ENCODE results near the gene ZNF385A. TPM values are rescaled to one million over a fixed set of nuclear protein-coding genes. Genes with fewer than 3 reads are reported as not detected.

ZNF385A gene
- total and polyA plus RNA-seq, 9 of the 15 experiments (the other 6 are each of a cell fraction or from before 2014, with no cell fraction given): 1.0 to 111 (median 7.7) TPM

DNA sequence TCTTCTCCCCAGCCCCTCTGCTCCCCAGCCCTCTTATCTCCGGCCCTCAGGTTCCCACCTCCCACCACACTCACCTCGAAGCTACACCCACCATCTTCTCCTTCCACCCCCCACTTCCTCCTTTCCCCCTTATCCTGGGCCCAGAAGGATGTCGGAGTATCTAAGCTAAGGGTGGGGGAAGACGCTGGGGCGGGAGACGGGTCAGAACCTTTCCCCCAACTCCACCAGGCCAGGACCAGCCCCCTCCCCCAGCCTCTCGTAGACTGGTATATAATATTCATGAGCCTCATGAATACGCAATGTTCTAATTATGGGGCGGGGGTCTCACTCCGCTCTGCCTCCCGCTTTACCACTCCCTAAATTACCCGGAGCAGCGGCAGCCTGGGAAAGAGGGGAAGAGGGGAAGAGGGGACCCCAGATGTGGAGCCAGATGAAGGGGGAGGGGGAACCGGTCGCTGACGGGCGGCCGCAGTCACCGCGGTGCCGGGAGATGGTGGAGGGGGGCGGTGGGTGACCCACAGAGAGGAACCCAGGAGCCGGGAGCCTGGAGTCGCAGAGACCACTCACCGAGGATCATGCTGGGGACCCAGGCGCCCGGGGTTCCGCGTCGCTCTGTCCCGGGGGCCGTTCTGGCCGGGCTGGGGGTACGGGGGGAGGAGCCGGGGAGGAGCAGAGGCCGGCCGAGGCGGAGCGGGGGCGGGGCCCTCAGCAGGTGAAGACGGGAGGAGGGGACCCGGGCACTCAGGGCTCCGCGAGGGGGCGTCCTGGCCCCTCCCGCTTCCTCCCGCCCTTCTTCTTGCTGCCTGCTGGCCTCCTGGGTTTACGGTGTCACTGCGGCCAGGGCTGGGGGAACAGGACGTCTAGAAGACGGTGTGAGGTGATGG, 6.4 kb upstream of the ZNF385A start (continued):
- TF ChIP-seq ETV5 (CRISPR knock-in tag; IDR thresholded peaks at IDR 0.05; ENCODE audit: low read depth) (no peak), TAL1 (IDR thresholded peaks at IDR 0.05) (peak; percentile 59), CBFA2T2 (conservative IDR thresholded peaks at IDR 0.05) (peak; percentile 82), CBX8 (IDR thresholded peaks at IDR 0.05; ENCODE audit: borderline replicate concordance, extremely low read depth, low read depth, low read length, poor library complexity, severe bottlenecking) (no peak), ZNF311 (CRISPR knock-in tag; IDR thresholded peaks at IDR 0.05) (no peak), HLTF (IDR thresholded peaks at IDR 0.05) (no peak), ETV6 (IDR thresholded peaks at IDR 0.05; ENCODE audit: borderline replicate concordance in 1 of 2, low read depth in 2 of 2, low read length in 1 of 2) (peak in 1 of 2 experiments; percentile 39; a peak in 1 of 4 replicates), ETV6 (CRISPR knock-in tag; IDR thresholded peaks at IDR 0.05; ENCODE audit: borderline replicate concordance) (no peak), ZNF232 (CRISPR knock-in tag; IDR thresholded peaks at IDR 0.05) (no peak), FOXK2 (conservative IDR thresholded peaks at IDR 0.05 in 1 of 2, IDR thresholded peaks at IDR 0.05 in 1 of 2; ENCODE audit: low read depth in 2 of 2) (no peak)
- TF ChIP-seq, protein P1, sequence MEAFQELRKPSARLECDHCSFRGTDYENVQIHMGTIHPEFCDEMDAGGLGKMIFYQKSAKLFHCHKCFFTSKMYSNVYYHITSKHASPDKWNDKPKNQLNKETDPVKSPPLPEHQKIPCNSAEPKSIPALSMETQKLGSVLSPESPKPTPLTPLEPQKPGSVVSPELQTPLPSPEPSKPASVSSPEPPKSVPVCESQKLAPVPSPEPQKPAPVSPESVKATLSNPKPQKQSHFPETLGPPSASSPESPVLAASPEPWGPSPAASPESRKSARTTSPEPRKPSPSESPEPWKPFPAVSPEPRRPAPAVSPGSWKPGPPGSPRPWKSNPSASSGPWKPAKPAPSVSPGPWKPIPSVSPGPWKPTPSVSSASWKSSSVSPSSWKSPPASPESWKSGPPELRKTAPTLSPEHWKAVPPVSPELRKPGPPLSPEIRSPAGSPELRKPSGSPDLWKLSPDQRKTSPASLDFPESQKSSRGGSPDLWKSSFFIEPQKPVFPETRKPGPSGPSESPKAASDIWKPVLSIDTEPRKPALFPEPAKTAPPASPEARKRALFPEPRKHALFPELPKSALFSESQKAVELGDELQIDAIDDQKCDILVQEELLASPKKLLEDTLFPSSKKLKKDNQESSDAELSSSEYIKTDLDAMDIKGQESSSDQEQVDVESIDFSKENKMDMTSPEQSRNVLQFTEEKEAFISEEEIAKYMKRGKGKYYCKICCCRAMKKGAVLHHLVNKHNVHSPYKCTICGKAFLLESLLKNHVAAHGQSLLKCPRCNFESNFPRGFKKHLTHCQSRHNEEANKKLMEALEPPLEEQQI (IDR thresholded peaks at IDR 0.05): no peak
- TF ChIP-seq, protein P2, sequence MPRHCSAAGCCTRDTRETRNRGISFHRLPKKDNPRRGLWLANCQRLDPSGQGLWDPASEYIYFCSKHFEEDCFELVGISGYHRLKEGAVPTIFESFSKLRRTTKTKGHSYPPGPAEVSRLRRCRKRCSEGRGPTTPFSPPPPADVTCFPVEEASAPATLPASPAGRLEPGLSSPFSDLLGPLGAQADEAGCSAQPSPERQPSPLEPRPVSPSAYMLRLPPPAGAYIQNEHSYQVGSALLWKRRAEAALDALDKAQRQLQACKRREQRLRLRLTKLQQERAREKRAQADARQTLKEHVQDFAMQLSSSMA (CRISPR knock-in tag; IDR thresholded peaks at IDR 0.05): no peak
- TF ChIP-seq, protein P3, sequence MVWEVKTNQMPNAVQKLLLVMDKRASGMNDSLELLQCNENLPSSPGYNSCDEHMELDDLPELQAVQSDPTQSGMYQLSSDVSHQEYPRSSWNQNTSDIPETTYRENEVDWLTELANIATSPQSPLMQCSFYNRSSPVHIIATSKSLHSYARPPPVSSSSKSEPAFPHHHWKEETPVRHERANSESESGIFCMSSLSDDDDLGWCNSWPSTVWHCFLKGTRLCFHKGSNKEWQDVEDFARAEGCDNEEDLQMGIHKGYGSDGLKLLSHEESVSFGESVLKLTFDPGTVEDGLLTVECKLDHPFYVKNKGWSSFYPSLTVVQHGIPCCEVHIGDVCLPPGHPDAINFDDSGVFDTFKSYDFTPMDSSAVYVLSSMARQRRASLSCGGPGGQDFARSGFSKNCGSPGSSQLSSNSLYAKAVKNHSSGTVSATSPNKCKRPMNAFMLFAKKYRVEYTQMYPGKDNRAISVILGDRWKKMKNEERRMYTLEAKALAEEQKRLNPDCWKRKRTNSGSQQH (CRISPR knock-in tag; IDR thresholded peaks at IDR 0.05): no peak
